Mesendoderm (in vitro differentiated cells): ENCODE measurements around the gene GMDS.
A peak's percentile ranks its signal among the peaks of the same experiment; 100 is the strongest.

Experiments
- DNase-seq: peaks from one replicate; pipeline ENCODE4 v3.0.0; 2013
- H2AK5ac ChIP-seq: 2 replicates; pipeline ENCODE4 v1.6.1; 2013; ENCODE audit warnings: low read length, inconsistent platforms
- H2BK120ac ChIP-seq: 2 replicates; pipeline ENCODE4 v1.6.1; 2013; ENCODE audit warnings: low read depth, mild to moderate bottlenecking, low read length, moderate library complexity, mixed read lengths
- H2BK15ac ChIP-seq: replicated peaks from 2 replicates; pipeline ENCODE4 v1.6.1; 2013; ENCODE audit warnings: low read depth, mild to moderate bottlenecking, moderate library complexity
- H2BK5ac ChIP-seq: 2 replicates; pipeline ENCODE4 v1.6.1; 2013; ENCODE audit warnings: low read length, inconsistent platforms
- H3K18ac ChIP-seq: 2 replicates; pipeline ENCODE4 v1.6.1; 2013; ENCODE audit warnings: mild to moderate bottlenecking, low read length, mixed read lengths
- H3K23ac ChIP-seq: one replicate; pipeline ENCODE4 v1.6.1; 2013; ENCODE audit warnings: low read length
- H3K27ac ChIP-seq: 2 replicates; pipeline ENCODE4 v1.5.1; 2013; ENCODE audit warnings: low read depth, mild to moderate bottlenecking, inconsistent platforms, low read length, moderate library complexity
- H3K27me3 ChIP-seq: 2 replicates; pipeline ENCODE4 v1.6.1; 2013; ENCODE audit warnings: low read length, control low read depth, mild to moderate bottlenecking, inconsistent platforms; ENCODE audit not compliant: insufficient read depth, poor library complexity
- H3K36me3 ChIP-seq: 2 replicates; pipeline ENCODE4 v1.6.1; 2013; ENCODE audit warnings: low read length, inconsistent platforms; ENCODE audit not compliant: control insufficient read depth, insufficient read depth
- H3K4ac ChIP-seq: one replicate; pipeline ENCODE4 v1.6.1; 2013; ENCODE audit warnings: low read depth, mild to moderate bottlenecking, low read length, moderate library complexity
- H3K4me1 ChIP-seq: 2 replicates; pipeline ENCODE4 v1.6.1; 2013; ENCODE audit warnings: low read depth, low read length, inconsistent platforms; ENCODE audit not compliant: control insufficient read depth
- H3K4me2 ChIP-seq: 2 replicates; pipeline ENCODE4 v1.6.1; 2013; ENCODE audit warnings: low read length
- H3K4me3 ChIP-seq: 2 replicates; pipeline ENCODE4 v1.5.1; 2013; ENCODE audit warnings: mild to moderate bottlenecking, low read length
- H3K56ac ChIP-seq: one replicate; pipeline ENCODE4 v1.6.1; 2013; ENCODE audit warnings: low read length
- H3K79me1 ChIP-seq: 2 replicates; pipeline ENCODE4 v1.6.1; 2013; ENCODE audit warnings: low read length, inconsistent platforms
- H3K79me2 ChIP-seq: 2 replicates; pipeline ENCODE4 v1.6.1; 2013; ENCODE audit warnings: mild to moderate bottlenecking, low read length; ENCODE audit not compliant: control insufficient read depth, insufficient read depth
- H3K9ac ChIP-seq: 2 replicates; pipeline ENCODE4 v1.6.1; 2013; ENCODE audit warnings: low read length, inconsistent platforms
- H4K5ac ChIP-seq: one replicate; pipeline ENCODE4 v1.6.1; 2013; ENCODE audit warnings: low read length
- H4K8ac ChIP-seq: one replicate; pipeline ENCODE4 v1.6.1; 2013; ENCODE audit warnings: low read depth, mild to moderate bottlenecking, control low read depth, low read length, moderate library complexity
- WGBS: extraction: QIAGEN DNeasy Blood & Tissue Kit; methylation state at CpG from one replicate; pipeline ENCODE4 v1.1.7; 2013; ENCODE audit warnings: low lambda C conversion rate, missing lambda C conversion rate; ENCODE audit not compliant: insufficient coverage; ENCODE audit errors: extremely low coverage; 5-methylcytosine and 5-hydroxymethylcytosine counted together

Gene GMDS

GRCh38 chr6:1802491-1803395 is 442.7 kb downstream of the GMDS start:
- no peak overlapping the region for H2AK5ac ChIP-seq
- H4K5ac ChIP-seq = no peak overlapping the region
- H3K79me2 ChIP-seq = no peaks in the 10 kb centered on the region
- H3K4ac ChIP-seq = no peak overlapping the region
- H3K27me3 ChIP-seq = no peaks in the 10 kb centered on the region
- no peak overlapping the region for H3K56ac ChIP-seq
- no peak overlapping the region for H3K4me2 ChIP-seq
- no peaks in the 10 kb centered on the region for H3K4me1 ChIP-seq
- H2BK5ac ChIP-seq = no peak overlapping the region
- no peak overlapping the region for H3K27ac ChIP-seq
- H3K23ac ChIP-seq = no peak overlapping the region
- H3K18ac ChIP-seq = no peak overlapping the region
- no peak for DNase-seq
- no peak overlapping the region for H3K9ac ChIP-seq
- no peak overlapping the region for H4K8ac ChIP-seq
- WGBS = no CpG with 5 or more reads among the region's 17 CpGs
- H3K36me3 ChIP-seq = no peaks in the 10 kb centered on the region
- no peaks in the 10 kb centered on the region for H3K79me1 ChIP-seq
- no peak overlapping the region for H2BK120ac ChIP-seq
- H3K4me3 ChIP-seq = no peak overlapping the region
- H2BK15ac ChIP-seq = peak overlapping the region; percentile 57

GRCh38 chr6:1801401-1801800 is 444.0 kb downstream of the GMDS start:
- no peak overlapping the region for H3K18ac ChIP-seq
- no peak overlapping the region for H3K23ac ChIP-seq
- H3K27me3 ChIP-seq = no peaks in the 10 kb centered on the region
- H3K4me1 ChIP-seq = no peaks in the 10 kb centered on the region
- H3K79me2 ChIP-seq = no peaks in the 10 kb centered on the region
- no peak overlapping the region for H3K4me2 ChIP-seq
- H2BK5ac ChIP-seq = no peak overlapping the region
- WGBS = no CpG with 5 or more reads among the region's 7 CpGs
- no peak overlapping the region for H3K9ac ChIP-seq
- H4K8ac ChIP-seq = no peak overlapping the region
- H3K27ac ChIP-seq = no peak overlapping the region
- DNase-seq = no peak
- no peak overlapping the region for H2BK120ac ChIP-seq
- no peak overlapping the region for H2AK5ac ChIP-seq
- no peaks in the 10 kb centered on the region for H3K36me3 ChIP-seq
- no peak overlapping the region for H3K4ac ChIP-seq
- H3K4me3 ChIP-seq = no peak overlapping the region
- no peak overlapping the region for H2BK15ac ChIP-seq
- H3K79me1 ChIP-seq = no peaks in the 10 kb centered on the region
- H4K5ac ChIP-seq = no peak overlapping the region
- H3K56ac ChIP-seq = no peak overlapping the region

GRCh38 chr6:1800845-1801244 is 444.6 kb downstream of the GMDS start:
- Histone ChIP-seq H3K27me3 (no peaks in the 10 kb centered on the region), H3K4me2 (no peak overlapping the region), H4K8ac (no peak overlapping the region), H3K9ac (no peak overlapping the region), H2BK120ac (no peak overlapping the region), H3K23ac (no peak overlapping the region), H3K4ac (no peak overlapping the region), H3K18ac (no peak overlapping the region), H2BK15ac (no peak overlapping the region), H3K27ac (no peak overlapping the region), H3K79me1 (no peaks in the 10 kb centered on the region), H3K4me3 (no peak overlapping the region), H2AK5ac (no peak overlapping the region), H3K4me1 (no peaks in the 10 kb centered on the region), H4K5ac (no peak overlapping the region), H3K36me3 (no peaks in the 10 kb centered on the region), H3K79me2 (no peaks in the 10 kb centered on the region), H3K56ac (no peak overlapping the region), H2BK5ac (no peak overlapping the region)
- no peak for DNase-seq
- no CpG with 5 or more reads among the region's 4 CpGs for WGBS

DNA sequence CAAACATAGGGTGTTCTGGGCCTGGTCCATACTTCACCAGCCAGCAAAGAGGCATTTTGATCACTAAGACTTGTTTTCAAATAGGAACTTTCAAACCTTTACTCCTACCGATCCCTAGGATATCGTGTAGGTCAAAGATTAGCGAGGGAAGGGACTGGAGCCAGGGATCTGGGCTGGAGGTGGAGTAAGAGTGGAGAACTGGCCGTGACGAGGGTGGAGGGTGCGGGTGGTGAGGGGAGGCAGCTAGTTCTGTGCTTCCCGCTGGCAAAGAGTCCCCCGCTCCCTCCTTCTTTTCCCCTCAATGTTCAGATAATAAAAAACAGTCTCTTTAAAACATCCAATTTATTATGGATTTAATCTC is 446.5 kb downstream of the GMDS start:
- no peak overlapping the region for H3K18ac ChIP-seq
- no peak overlapping the region for H2AK5ac ChIP-seq
- no peaks in the 10 kb centered on the region for H3K27me3 ChIP-seq
- DNase-seq = no peak
- no peak overlapping the region for H3K4ac ChIP-seq
- no peak overlapping the region for H4K5ac ChIP-seq
- H3K56ac ChIP-seq = no peak overlapping the region
- WGBS = no CpG with 5 or more reads among the region's 8 CpGs
- no peaks in the 10 kb centered on the region for H3K79me2 ChIP-seq
- no peak overlapping the region for H3K4me2 ChIP-seq
- H2BK120ac ChIP-seq = no peak overlapping the region
- no peaks in the 10 kb centered on the region for H3K79me1 ChIP-seq
- no peak overlapping the region for H2BK5ac ChIP-seq
- no peak overlapping the region for H2BK15ac ChIP-seq
- H3K4me1 ChIP-seq = no peaks in the 10 kb centered on the region
- no peaks in the 10 kb centered on the region for H3K36me3 ChIP-seq
- H3K4me3 ChIP-seq = no peak overlapping the region
- H3K23ac ChIP-seq = no peak overlapping the region
- H4K8ac ChIP-seq = no peak overlapping the region
- no peak overlapping the region for H3K27ac ChIP-seq
- H3K9ac ChIP-seq = no peak overlapping the region

DNA sequence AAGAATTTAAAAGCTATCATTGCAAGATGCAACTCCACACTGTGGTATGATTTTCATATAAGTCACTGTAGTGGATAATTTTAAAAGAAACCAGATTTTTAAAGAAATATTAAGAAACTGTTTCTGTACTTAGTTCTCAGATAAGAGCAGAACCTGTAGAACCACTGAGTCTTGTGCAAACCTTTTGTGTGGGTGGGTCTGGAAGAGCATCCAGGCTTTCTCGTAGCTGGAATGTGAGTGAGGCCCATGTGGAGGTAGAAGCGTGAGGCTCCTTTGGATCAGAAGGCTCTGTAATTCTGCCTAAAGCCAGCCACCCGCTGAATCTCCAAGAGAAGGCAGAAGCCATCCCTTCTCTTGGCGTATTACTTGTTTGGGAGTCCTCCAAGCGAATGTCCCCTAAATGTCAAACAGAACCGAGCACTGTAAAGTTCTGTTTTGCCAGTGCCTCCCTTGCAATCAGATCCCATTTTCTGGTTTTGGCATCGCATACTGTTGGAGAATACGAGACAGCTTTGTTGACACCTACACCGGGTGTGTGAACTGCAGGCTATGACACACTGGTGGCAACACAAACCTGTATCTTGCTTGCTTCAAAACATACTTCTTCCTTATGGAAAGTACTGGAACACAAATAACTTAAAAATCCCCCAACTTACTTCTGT is 447.0 kb downstream of the GMDS start:
- no CpG with 5 or more reads among the region's 9 CpGs for WGBS
- Histone ChIP-seq H3K79me1 (no peaks in the 10 kb centered on the region), H3K36me3 (no peaks in the 10 kb centered on the region), H3K27me3 (no peaks in the 10 kb centered on the region), H3K4me2 (no peak overlapping the region), H2AK5ac (no peak overlapping the region), H3K4ac (no peak overlapping the region), H2BK120ac (no peak overlapping the region), H2BK15ac (no peak overlapping the region), H3K4me1 (no peaks in the 10 kb centered on the region), H3K56ac (no peak overlapping the region), H4K8ac (no peak overlapping the region), H3K79me2 (no peaks in the 10 kb centered on the region), H4K5ac (no peak overlapping the region), H3K23ac (no peak overlapping the region), H3K18ac (no peak overlapping the region), H3K4me3 (no peak overlapping the region), H3K9ac (no peak overlapping the region), H3K27ac (no peak overlapping the region), H2BK5ac (no peak overlapping the region)
- DNase-seq = no peak
